C4-2B (cell line): ENCODE data around the gene RUVBL1.

Experiments
- CTCF ChIP-seq: fragments of 450-650 bp; conservative IDR thresholded peaks from 2 replicates; pipeline ENCODE4 v1.5.1; 2017; ENCODE audit warnings: mild to moderate bottlenecking
- ZFX ChIP-seq: fragments of 450-650 bp; IDR thresholded peaks from 2 replicates; pipeline ENCODE4 v1.6.1; 2017

- TF ChIP-seq CTCF = no peak
- no peak for TF ChIP-seq ZFX
Measured at GRCh38 chr3:128083980-128084674, 39.5 kb downstream of the RUVBL1 start.
